ENCODE measurements around the gene PTPRG.

DNA sequence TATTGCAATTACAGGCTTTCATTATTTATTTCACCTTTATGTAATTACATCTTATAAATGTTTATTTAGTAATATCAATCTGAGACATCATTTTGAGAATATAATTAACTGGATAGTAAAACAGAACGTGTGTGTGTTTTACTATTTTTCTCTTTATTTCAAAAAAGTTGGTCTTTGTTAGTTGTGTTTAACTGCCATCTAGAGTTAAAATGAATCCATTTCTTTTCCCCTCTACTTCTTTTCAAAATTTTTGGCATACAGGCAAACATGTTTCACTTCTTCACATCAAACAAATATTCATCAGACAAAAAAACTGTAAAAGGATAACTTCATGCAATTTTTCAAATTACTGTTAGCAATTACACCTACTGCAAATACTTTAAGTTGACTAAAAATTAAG, 750.8 kb downstream of the PTPRG start:
- TF ChIP-seq, protein P1, sequence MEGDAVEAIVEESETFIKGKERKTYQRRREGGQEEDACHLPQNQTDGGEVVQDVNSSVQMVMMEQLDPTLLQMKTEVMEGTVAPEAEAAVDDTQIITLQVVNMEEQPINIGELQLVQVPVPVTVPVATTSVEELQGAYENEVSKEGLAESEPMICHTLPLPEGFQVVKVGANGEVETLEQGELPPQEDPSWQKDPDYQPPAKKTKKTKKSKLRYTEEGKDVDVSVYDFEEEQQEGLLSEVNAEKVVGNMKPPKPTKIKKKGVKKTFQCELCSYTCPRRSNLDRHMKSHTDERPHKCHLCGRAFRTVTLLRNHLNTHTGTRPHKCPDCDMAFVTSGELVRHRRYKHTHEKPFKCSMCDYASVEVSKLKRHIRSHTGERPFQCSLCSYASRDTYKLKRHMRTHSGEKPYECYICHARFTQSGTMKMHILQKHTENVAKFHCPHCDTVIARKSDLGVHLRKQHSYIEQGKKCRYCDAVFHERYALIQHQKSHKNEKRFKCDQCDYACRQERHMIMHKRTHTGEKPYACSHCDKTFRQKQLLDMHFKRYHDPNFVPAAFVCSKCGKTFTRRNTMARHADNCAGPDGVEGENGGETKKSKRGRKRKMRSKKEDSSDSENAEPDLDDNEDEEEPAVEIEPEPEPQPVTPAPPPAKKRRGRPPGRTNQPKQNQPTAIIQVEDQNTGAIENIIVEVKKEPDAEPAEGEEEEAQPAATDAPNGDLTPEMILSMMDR (conservative IDR thresholded peaks at IDR 0.05 in 1 of 2, IDR thresholded peaks at IDR 0.05 in 1 of 2; ENCODE audit: low read depth in 1 of 2, low read length in 2 of 2), result no peak
- TF ChIP-seq EZH2 (IDR thresholded peaks at IDR 0.05; ENCODE audit: low read length, missing control alignments), result no peak
